Stimulated activated CD8-positive, alpha-beta memory T cell treated with anti-CD3 and anti-CD28 coated beads, Interleukin-15, amount 100 ng/mL, for 4 hours (primary cell): ENCODE measurements around the gene SLC2A4RG.

Source experiments
- DNase-seq, 2 donors: peaks; one replicate each; pipeline ENCODE4 v3.0.0-alpha.2; 2020; ENCODE audit warnings: low read depth in 2 of 2

Gene SLC2A4RG

DNA sequence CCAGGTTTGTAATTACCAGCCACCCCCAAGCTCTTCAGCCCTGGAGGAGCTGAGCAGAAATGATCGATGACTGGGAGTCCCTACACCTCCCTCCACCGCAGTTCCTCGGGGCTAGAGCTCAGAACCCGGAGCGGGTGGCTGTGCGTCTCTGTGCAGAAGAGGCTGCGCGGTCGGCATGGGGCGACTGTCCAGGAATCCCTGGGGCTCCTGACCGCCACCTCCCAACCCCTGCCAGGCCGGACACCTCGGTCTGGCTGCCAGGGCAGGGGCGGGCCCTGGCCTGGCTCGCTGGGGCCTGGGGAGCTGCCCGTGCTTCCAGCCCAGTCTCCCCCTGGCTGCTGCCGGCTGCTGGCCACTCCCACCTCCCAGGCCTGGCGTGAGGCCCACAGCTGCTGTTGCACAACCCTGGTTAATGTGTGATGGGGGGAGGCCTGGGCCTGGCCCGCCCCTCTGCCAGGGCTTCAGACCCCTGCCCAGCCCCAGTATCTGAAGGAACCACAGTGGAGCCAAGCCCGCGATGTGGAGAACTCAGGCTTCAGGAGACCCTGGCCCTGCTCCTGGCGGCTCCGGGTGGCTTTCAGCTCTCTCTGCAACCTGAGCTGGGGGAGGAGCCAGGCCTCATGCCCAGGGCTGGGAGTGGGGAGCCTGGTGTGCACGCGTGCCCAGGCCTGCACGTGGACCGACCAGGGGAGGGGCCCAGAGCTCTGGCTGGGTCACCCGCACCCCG lies 1.2 kb downstream of the SLC2A4RG start:
- DNase-seq, result no peak

DNA sequence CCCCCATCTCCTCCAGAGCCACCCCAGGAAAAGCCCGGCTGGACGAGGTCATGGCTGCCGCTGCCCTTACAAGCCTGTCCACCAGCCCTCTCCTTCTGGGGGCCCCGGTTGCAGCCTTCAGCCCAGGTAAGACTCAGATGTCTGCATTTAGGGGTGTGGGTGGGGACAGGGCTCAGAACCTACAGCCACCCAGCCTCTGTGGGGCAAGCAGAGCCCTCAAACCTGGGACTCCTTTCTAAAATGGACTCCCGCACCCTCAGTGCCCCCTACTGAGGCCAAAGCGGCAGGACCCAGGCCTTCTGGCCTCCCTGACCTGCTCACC lies 1.7 kb downstream of the SLC2A4RG start:
- DNase-seq, result no peak

DNA sequence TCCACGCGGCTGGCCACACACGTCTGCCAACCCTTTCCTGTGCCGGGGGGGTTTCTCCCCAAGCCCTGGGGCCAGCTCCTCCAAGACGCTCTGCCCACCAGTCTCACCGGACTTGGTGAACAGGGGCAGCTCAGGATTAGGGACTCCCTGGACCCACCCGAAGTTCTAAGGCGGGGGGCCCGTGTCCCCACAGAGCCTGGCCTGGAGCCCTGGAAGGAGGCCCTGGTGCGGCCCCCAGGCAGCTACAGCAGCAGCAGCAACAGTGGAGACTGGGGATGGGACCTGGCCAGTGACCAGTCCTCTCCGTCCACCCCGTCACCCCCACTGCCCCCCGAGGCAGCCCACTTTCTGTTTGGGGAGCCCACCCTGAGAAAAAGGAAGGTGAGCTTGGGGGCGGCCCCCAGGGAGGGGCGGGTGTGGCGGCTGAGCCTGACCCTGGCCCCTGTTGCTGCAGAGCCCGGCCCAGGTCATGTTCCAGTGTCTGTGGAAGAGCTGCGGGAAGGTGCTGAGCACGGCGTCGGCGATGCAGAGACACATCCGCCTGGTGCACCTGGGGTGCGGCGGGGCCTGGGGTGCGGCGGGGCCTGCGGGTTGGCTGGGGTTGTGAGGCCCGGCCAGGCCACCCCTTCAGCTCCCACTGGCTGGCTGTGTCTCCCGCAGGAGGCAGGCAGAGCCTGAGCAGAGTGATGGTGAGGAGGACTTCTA lies 2.3 kb downstream of the SLC2A4RG start:
- no peak for DNase-seq

DNA sequence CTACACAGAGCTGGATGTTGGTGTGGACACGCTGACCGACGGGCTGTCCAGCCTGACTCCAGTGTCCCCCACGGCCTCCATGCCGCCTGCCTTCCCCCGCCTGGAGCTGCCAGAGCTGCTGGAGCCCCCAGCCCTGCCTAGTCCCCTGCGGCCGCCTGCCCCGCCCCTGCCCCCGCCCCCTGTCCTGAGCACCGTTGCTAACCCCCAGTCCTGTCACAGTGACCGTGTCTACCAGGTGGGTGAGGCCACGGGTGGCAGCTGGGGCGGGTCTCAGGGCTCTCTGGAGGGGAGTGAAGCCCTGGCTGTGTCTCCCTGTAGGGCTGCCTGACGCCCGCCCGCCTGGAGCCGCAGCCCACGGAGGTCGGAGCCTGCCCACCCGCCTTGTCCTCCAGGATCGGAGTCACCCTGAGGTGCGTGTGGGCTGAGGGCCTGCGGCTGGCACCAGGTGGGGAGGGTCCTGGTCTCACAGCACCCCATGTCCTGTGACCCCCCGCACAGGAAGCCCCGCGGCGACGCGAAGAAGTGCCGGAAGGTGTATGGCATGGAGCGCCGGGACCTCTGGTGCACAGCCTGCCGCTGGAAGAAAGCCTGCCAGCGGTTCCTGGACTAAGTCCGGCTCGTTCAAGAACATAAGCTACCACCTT lies 2.9 kb downstream of the SLC2A4RG start:
- no peak for DNase-seq

DNA sequence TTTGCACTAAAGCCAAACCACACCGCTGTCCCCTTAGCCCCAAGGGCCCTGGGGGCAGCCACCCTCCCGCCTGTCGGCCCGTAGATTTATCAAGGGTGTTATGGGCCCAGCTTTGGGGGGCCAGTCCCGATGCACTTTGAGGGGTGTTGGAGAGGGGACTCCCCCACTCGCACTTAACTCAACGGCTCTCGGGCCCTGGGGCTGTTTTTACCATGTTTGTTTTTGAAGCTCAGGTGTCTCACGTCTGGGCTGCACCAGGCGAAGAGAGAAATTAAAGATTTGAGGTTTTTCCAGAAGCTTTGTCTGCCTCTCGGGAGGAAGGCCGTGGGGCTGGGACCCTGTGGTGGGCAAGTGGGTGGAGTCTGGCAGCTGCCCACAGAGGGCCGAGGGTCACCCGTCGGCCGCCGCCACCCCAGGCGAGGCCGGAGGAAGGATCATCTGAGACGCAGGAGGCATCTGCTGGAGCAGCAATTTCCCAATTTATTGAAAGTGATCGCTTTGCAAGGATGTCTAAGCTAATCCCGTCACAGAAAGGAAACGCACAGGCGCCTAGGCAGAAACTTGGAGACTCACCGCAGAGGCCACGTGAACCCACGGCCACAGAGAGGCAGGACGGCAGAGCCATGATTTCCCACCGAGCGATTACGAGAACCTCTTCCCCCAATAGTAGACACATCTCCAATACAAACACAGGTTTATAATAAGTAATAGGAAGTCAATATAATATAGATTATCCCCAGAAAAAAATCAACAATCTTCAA lies 3.8 kb downstream of the SLC2A4RG start:
- DNase-seq, result no peak

DNA sequence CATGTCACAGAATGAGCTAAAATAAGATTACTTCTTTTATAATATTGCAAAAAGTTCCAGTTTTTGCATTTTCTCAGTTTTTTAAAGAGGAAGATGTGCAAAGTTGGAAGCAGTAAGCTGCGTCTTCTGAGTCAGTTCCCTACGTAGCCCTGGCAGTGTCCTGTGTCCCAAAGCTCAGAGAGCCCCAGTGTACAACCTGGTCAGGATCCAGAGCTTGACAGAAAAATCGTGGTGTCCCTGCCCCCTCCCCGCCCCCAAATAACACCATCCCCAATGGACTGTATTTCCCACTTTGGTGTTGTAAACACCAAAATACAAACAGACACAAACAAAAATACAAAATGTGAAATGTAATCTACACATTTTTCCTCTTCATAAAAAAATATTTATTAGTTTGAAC lies 4.6 kb downstream of the SLC2A4RG start:
- DNase-seq, result no peak

DNA sequence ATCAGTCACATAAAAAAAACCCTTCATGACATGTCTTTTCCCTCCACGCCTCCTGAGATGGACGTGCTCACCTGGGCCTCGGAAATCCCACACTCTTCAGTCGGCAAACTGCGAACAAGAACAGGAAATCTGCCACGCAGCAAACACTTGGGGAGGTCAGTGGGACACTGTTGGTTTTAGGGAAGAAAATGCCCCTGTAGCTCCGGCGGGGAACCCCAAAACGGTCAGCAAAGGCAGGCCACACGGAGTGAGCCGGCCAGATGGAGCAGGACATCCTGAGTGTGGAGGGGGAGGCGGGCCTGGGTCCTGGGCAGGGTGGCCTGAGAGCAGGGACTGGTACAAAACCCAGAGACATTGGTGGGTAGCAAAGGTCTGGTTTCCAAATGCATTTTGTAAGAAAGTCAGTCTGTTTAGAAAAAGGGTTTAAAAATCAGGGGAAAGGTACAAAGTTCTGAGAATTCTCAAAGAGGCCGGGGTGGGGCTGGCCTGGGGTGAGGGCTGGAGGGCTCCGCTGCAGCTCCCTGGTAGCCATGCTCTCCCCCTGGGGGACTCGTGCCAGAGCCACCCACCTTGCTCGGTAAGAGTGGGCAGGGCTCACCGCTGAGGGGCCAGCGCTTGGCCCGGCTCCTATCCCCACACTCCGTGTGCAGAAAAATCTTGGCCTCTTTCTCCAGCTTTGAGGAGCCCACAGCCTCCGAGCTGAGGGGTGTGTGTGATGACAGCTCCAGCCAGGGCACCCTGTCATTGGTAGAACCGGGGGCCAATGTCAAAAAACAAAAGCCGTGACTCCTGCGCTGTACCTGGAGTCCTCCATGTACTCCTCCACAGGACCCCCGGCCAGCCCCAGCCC lies 5.2 kb downstream of the SLC2A4RG start:
- no peak for DNase-seq

DNA sequence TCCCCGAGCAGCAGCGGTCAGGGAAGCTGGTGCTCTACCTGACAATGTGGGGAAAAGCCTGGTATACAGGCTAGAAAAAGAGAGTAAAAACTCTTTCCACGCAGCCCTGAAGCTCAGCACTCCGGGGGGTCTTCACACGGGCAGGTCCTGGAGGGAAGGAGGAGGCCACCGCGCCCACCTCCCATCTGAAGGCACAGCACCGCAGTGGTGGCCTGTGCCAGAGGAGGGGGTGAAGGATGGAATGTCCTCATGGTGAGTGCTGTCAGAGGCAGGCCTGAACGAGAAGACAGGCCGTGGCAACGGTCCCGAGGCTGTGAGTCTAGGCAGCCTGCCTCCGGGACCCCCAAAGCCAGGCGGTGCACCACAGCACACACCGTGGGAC lies 5.8 kb downstream of the SLC2A4RG start:
- DNase-seq, result no peak

DNA sequence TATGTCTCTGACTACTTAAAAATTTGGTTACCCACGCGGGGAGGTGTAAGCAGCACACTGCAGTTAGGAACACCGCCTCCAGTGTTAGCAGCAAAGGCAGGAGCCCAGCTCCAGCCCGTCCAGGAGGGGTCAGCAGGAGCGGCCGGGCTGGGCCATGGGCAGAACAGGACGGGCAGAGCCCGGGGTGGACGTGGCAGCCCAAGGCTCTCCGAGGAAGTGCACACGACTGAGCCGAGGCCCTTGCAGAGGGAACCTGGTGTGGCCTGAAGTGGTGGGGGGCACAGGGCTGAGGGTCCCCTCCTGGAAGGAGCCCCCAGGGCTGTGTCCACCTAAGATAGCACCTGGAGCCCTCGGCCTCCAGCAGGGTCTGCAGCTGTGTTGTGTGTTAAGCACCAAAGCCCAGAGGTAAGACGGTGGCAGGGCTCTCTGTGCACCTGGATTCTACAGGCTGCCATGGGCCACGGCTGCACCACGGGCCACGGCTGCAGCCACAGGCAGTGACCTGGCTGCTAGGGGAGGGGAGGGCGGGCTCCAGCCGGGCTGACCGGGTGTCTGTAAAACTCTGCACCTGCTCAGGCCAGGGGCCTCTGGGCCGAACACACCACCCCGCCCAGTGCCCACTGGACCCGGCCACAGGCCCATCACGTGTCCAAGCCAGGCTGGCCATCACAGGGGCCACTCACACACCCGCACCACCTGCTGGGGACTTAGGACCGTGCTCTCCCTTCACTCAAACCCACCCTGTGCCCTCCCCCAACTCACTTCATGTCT lies 6.6 kb downstream of the SLC2A4RG start:
- DNase-seq, result no peak

DNA sequence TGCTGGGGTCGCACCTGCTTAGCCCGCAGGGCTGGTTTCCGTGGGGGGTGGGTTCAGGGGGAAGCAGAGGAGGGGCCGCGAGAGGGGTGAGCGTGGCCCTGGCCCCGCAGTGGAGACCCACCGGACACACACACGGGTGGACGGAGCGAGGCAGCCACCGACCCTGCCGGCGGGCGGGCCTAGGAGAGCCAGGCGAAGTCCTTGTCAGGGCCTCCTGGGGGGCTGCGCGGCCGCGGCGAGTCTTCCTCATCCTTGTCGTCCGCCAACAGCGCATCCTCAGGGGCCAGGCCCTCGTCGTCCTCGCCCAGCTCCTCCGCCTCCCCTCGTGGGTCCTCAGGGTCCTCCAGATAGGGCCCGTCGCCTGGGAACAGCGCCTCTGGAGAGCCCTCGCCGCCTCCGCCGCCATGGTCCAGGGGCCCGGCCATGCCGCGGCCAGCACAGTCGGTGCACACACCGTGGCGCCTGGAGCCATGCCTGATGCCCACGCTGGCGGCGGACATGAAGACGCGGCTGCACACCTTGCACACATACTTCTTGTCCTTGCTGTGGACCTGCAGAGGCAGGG lies 7.3 kb downstream of the SLC2A4RG start:
- DNase-seq, result no peak

DNA sequence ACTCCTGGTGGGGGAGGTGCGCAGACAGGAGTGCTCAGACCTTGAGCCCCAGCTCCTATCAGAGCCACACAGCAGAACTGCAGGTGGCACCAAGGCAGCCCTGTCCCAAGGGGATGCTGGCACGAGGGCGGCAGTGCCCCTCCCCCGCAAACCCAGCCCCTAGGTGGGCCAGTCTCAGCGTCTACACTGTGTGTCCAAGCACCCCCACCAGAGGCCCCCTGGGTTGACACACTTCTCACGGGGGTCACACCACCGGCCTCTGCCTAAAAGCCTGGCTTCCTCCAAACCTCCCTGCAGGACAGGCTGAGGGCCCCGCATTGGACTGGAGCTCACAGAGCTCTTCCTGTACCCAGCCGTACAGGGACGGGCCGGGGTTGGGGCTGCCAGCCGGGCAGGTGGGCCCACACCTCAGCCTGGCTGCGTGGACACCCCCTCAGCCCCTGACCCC lies 8.1 kb downstream of the SLC2A4RG start:
- DNase-seq, result no peak

DNA sequence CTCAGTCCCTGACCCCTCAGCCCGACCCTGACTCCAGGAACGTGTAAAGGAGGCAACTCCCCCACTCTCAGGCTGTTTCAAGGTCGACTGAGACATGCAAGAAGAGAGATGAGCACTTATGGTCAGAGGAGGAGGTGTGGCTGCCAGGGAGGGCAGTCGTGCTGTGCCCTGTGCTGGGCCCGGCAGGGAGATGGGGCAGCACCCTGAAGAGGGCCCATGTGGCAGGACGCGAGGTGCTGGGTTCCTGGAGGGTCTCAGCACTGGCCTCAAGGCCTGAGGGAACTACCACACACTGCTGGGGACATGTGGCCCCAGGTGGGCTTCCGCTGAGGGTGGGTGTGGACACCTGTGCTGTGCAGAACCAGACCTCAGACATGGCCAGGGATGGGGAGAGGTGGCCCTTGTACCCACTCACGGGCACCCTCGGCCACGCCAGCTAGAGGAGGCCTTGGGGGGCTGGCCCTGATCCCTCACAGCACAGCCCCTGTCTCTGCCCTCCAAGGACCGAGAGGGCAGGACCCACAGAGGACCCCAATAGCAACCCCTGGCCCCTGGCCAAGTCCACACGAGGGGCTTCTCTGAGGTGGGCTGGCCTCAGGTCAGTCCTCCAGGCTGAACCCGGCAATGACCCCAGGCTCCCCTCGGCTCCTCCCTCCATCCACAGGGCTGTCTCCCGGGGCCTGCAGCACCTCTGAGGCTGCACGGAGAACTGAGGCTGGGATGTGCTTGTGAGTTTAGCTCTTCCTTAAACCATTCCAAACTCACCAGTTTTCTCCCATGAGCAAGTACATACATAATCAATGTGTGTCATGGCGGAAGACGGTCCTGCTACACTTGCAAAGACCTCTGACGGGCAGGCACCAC lies 8.7 kb downstream of the SLC2A4RG start:
- DNase-seq, result no peak

DNA sequence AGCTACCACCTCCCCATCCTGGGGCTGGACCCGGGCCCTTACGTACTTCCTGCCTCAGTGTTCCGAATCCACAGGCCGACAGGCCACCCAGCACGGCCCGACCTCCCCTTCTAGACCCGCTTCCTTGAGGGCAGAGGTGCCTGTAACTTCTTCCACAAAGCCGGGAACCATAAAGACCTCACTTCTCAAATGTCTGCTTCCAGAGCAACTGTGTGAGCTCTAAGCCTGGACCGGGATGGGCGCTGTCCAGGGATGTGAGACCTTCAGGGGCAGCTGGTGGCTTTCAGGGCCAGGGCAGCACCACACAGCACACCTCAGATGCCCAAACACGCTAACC lies 9.3 kb downstream of the SLC2A4RG start:
- DNase-seq, result no peak

DNA sequence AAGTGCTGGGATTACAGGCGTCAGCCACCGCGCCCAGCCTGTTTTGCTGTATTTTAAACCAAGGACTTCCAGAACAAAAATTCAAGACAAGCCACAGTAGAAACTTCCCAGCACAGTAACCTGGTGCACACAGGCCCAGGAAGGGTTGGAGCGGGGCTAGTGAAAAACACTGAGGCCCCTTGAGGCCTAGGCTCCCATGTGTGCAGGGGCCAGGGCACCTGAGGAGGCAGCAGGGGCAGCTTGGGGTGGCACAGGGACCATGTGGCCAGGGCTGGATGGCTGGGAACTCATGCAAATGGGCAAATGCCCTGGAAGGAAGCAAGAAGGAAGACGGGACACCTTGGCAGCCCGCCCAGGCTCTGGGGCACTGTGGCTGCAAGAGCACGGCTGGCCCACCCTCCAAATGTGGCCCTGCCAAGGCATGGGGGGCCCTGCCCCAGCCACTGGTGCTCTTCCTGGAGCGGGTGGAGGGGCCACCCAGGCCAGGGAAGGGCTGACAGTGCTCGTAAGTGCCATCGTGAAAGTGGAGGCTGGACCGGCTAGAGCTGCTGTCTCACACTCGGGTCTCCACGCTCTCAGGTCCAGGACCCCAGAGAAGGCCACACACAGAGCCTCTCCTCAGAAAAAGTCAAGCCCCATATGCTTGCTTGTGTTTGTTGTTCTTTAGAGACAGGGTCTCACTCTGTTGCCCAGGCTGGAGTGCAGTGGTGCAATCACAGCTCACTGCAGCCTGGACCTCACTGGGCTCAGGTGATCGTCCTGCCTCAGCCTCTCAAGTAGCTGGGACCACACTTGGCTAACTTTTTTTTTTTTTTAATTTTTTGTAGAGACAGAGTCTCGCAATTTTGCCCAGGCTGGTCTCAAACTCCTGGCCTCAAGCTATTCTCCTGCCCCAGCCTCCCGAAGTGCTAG lies 10.3 kb downstream of the SLC2A4RG start:
- no peak for DNase-seq

DNA sequence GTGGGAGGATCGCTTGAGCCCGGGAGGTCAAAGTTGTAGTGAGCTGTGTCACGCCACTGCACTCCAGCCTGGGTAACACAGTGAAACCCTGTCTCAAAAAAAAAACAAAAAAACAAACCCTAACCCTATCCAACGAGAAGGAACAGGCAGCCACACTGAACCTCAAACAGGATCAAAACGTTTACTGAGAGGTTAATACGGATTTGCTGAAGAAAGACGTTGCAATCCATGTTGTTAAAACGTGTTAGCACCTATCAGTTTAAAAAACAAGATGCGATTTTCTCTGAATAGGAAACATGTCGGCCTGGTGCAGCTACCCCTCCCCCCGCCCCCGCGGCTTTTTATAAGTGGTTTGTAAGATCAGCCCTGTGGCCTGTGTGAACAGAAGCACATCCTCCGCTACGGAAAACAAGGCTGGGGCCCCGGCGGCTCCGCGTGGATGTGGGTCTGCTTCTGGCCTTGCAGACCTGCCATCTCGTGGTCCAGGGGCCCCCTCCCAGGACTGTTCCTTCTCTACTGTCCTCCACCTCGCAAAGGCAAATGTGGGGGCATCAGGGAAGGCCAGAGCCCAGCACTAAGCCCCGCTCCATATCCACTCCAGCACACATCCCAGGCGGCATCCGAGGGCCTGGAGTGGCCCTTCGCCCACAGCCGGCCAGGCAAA lies 11.4 kb downstream of the SLC2A4RG start:
- DNase-seq, result no peak

DNA sequence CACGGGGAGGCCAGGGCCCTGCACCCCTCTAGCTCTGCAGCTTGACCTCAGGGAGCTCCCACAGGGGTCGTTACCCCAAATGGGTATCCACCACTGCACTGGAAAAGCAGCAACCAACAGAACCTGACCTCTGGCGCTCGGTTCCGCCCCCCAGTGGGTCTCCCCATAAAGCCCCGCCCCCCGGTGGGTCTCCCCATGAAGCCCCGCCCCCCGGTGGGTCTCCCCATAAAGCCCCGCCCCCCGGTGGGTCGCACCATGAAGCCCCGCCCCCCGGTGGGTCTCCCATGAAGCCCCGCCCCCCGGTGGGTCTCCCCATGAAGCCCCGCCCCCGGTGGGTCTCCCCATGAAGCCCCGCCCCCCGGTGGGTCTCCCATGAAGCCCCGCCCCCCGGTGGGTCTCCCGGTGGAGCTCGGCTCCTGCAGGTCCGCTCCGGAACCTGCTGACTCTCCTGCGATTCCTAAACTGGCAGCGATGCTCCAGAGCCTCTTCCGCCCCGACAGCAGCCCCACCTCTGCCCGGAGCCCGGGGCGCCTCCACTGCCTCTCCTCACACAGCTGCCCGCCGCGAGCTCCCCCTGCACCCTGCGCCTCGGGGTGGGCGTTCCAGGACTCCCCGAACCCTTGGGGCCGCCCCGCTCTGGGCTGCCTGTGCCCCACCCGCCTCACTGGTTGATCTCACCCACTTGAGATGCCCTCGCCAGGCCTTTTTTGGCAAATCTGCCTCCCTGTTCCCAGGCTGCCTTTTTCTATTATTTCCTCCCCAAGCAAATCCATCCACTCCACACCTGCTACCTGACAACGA lies 12.1 kb downstream of the SLC2A4RG start:
- no peak for DNase-seq
